GM23338 (cell line): ENCODE measurements around the gene PLA1A. TPM values are rescaled to one million over a fixed set of nuclear protein-coding genes. Genes with fewer than 3 reads are reported as not detected.

Source experiments
- ATAC-seq: fragments of 200-7000 bp; cut with Tn5 transposase; 3 replicates; pipeline ENCODE4 v1.9.1; 2020
- DNase-seq: peaks from one replicate; pipeline ENCODE4 v3.0.0-alpha.2; 2015; ENCODE audit warnings: low spot score
- H2AFZ ChIP-seq: fragments of 200-600 bp; sonication (generic); 2 replicates; pipeline ENCODE4 v1.8.0; 2016; ENCODE audit warnings: antibody characterized with exemption, mild to moderate bottlenecking, moderate library complexity
- H3F3A ChIP-seq: fragments of 200-600 bp; sonication (generic); replicated peaks from 2 replicates; pipeline ENCODE4 v1.8.0; 2017; ENCODE audit warnings: antibody characterized with exemption, mixed run types, low read depth
- H3K27ac ChIP-seq: fragments of 200-600 bp; sonication (generic); 2 replicates; pipeline ENCODE4 v1.6.1; 2016; ENCODE audit warnings: low read depth
- H3K27me3 ChIP-seq: fragments of 200-600 bp; sonication (generic); 2 replicates; pipeline ENCODE4 v1.8.0; 2016; ENCODE audit warnings: mild to moderate bottlenecking, mixed run types, moderate library complexity; ENCODE audit not compliant: insufficient read depth
- H3K36me3 ChIP-seq: fragments of 200-600 bp; sonication (generic); 2 replicates; pipeline ENCODE4 v1.8.0; 2016; ENCODE audit warnings: mild to moderate bottlenecking; ENCODE audit not compliant: insufficient read depth
- H3K4me1 ChIP-seq: fragments of 200-600 bp; sonication (generic); 2 replicates; pipeline ENCODE4 v1.8.0; 2016; ENCODE audit warnings: mild to moderate bottlenecking, moderate library complexity; ENCODE audit not compliant: insufficient read depth
- H3K4me2 ChIP-seq: fragments of 200-600 bp; sonication (generic); 2 replicates; pipeline ENCODE4 v1.7.1; 2017; ENCODE audit warnings: mixed run types
- H3K4me3 ChIP-seq: fragments of 200-600 bp; sonication (generic); 2 replicates; pipeline ENCODE4 v1.6.1; 2016; ENCODE audit warnings: mixed run types
- H3K79me2 ChIP-seq: fragments of 200-600 bp; sonication (generic); replicated peaks from 2 replicates; pipeline ENCODE4 v1.8.0; 2017; ENCODE audit warnings: mild to moderate bottlenecking; ENCODE audit not compliant: insufficient read depth
- H3K9me2 ChIP-seq: fragments of 200-600 bp; sonication (generic); 2 replicates; pipeline ENCODE4 v1.8.0; 2017; ENCODE audit not compliant: insufficient read depth
- H4K20me1 ChIP-seq: fragments of 200-600 bp; sonication (generic); replicated peaks from 2 replicates; pipeline ENCODE4 v1.8.0; 2017; ENCODE audit warnings: mild to moderate bottlenecking; ENCODE audit not compliant: insufficient read depth
- H3K27ac Mint-ChIP-seq: 2 replicates; pipeline ENCODE4 v1.8.0; 2020; ENCODE audit warnings: inconsistent platforms, mild to moderate bottlenecking, moderate library complexity, mixed read lengths
- H3K27me3 Mint-ChIP-seq: 3 replicates; pipeline ENCODE4 v1.8.0; 2022; ENCODE audit warnings: low read depth, mild to moderate bottlenecking, moderate library complexity, mixed read lengths, inconsistent platforms; ENCODE audit not compliant: insufficient read depth, poor library complexity
- H3K36me3 Mint-ChIP-seq: 3 replicates; pipeline ENCODE4 v1.8.0; 2021; ENCODE audit warnings: low read depth, mild to moderate bottlenecking, inconsistent platforms, moderate library complexity, mixed read lengths
- H3K4me1 Mint-ChIP-seq: 3 replicates; pipeline ENCODE4 v1.8.0; 2020; ENCODE audit warnings: mild to moderate bottlenecking, inconsistent platforms, mixed read lengths
- H3K4me3 Mint-ChIP-seq: 3 replicates; pipeline ENCODE4 v1.8.0; 2021; ENCODE audit warnings: moderate library complexity, mild to moderate bottlenecking, inconsistent platforms, mixed read lengths
- H3K9me3 Mint-ChIP-seq: 3 replicates; pipeline ENCODE4 v1.8.0; 2020; ENCODE audit warnings: moderate library complexity, mild to moderate bottlenecking, inconsistent platforms, mixed read lengths
- CREB1 ChIP-seq: fragments of 250-450 bp; sonication (Bioruptor Pico); IDR thresholded peaks from 2 replicates; pipeline ENCODE4 v1.5.0; 2020; ENCODE audit warnings: low read depth, mild to moderate bottlenecking, moderate library complexity
- EZH2 ChIP-seq: fragments of 200-600 bp; sonication (generic); IDR thresholded peaks from one replicate; pipeline ENCODE4 v1.8.0; 2017; ENCODE audit warnings: antibody characterized with exemption, mild to moderate bottlenecking, low read depth; ENCODE audit not compliant: unreplicated experiment
- EZH2phosphoT487 ChIP-seq: fragments of 200-600 bp; sonication (generic); IDR thresholded peaks from one replicate; pipeline ENCODE4 v1.8.1; 2018; ENCODE audit warnings: antibody characterized with exemption; ENCODE audit not compliant: unreplicated experiment
- JUNB ChIP-seq: IDR thresholded peaks from one replicate; pipeline ENCODE4 v1.6.1; 2016; ENCODE audit warnings: antibody characterized with exemption; ENCODE audit not compliant: unreplicated experiment
- NANOG ChIP-seq: IDR thresholded peaks from 2 replicates; pipeline ENCODE4 v1.6.1; 2016; ENCODE audit warnings: antibody characterized with exemption, borderline replicate concordance
- POLR2AphosphoS5 ChIP-seq: IDR thresholded peaks from 2 replicates; pipeline ENCODE4 v1.6.1; 2016; ENCODE audit warnings: antibody characterized with exemption, low read depth
- STAT1 ChIP-seq: IDR thresholded peaks from one replicate; pipeline ENCODE4 v1.6.1; 2016; ENCODE audit warnings: antibody characterized with exemption; ENCODE audit not compliant: unreplicated experiment
- ZNF114 ChIP-seq: fragments of 250-450 bp; sonication (Bioruptor Pico); IDR thresholded peaks from 2 replicates; pipeline ENCODE4 v1.5.0; 2020; ENCODE audit warnings: mild to moderate bottlenecking, moderate library complexity
- ZNF331 ChIP-seq: fragments of 250-450 bp; sonication (Bioruptor Pico); IDR thresholded peaks from 2 replicates; pipeline ENCODE4 v1.5.0; 2020; ENCODE audit warnings: low read depth, mild to moderate bottlenecking, moderate library complexity
- polyA plus RNA-seq: library from polyadenylated mRNA; unstranded; fragments of >200 nt; fragmentation: Nextera tagmentation; extraction: Ambion mirVana; gene quantifications from 2 replicates; pipeline ENCODE4 v1.2.1, GENCODE V29; 2016
- total RNA-seq: library from RNA; depleted of rRNA; stranded (reverse); fragments of >200 nt; shearing (Covaris generic); gene quantifications from 2 replicates; pipeline ENCODE4 v1.2.3, GENCODE V29; 2014
- TF ChIP-seq, protein P1 (sequence below), 2 experiments: fragments of 200-600 bp in 1 of 2; sonication (generic) in 1 of 2; conservative IDR thresholded peaks; 2 replicates each; pipeline versions ENCODE4 v1.5.1 to v1.6.1; 2016 to 2017; ENCODE audit warnings: antibody characterized with exemption in 2 of 2, low read depth in 2 of 2, mild to moderate bottlenecking in 2 of 2, moderate library complexity in 1 of 2
- TF ChIP-seq, protein P2 (sequence below): IDR thresholded peaks from 2 replicates; pipeline ENCODE4 v1.6.1; 2016; ENCODE audit warnings: antibody characterized with exemption
- TF ChIP-seq, protein P3 (sequence below): fragments of 250-450 bp; sonication (Bioruptor Pico); IDR thresholded peaks from 2 replicates; pipeline ENCODE4 v1.5.0; 2020; ENCODE audit warnings: mild to moderate bottlenecking, moderate library complexity
- TF ChIP-seq, protein P4 (sequence below): IDR thresholded peaks from one replicate; pipeline ENCODE4 v1.6.1; 2018; ENCODE audit warnings: antibody characterized with exemption; ENCODE audit not compliant: unreplicated experiment

Gene PLA1A
- total and polyA plus RNA-seq, 2 experiments from 2014 or later, result not detected

DNA sequence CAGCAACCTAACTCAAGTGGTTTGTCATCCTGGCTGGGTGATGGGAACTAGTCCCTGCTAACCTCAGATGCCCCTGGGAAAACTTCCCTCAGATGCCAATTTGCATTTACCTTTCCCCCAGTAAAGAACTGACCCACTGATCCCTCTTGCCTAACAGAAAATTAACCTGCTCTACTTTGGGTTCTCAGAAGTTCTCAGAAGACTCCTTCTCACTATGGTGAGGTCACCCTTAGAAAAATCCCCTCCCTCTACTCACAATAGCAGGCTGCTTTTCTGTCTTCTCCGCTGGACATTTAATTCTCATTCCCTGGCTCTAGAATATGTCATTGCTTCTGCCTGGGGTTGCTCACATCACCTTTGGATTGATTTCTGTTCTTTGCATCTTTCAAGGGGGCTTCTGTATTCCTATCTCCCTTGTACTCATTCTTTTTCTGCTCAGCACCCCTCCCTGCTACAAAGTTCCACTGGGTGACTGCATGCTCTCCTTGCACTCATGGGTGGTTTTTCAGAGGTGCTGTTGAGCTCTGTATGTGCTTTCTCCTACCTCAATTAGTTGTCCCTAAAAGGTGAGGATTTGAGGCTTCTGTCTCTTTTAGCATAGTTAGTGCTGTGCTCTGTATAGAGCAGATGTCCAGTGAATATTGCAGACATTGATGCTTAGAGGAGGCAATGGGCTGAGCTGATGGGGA lies 869 bp downstream of the PLA1A start:
- no peak overlapping the region for H3K4me2 ChIP-seq
- H3K27me3 ChIP-seq, result no peaks in the 10 kb centered on the region
- H3K79me2 ChIP-seq, result no peaks in the 10 kb centered on the region
- DNase-seq (no peak), ATAC-seq (no peak)
- no peak overlapping the region for H3K27ac Mint-ChIP-seq
- no peaks in the 10 kb centered on the region for H4K20me1 ChIP-seq
- no peaks in the 10 kb centered on the region for H3K9me3 Mint-ChIP-seq
- H3K4me1 Mint-ChIP-seq, result peaks cover 12% of the 10 kb centered on the region
- no peak overlapping the region for H2AFZ ChIP-seq
- TF ChIP-seq CREB1 (CRISPR knock-in tag), result no peak
- TF ChIP-seq ZNF331 (CRISPR knock-in tag), result no peak
- TF ChIP-seq EZH2, result no peak
- no peak for TF ChIP-seq ZNF114
- TF ChIP-seq, protein P1, sequence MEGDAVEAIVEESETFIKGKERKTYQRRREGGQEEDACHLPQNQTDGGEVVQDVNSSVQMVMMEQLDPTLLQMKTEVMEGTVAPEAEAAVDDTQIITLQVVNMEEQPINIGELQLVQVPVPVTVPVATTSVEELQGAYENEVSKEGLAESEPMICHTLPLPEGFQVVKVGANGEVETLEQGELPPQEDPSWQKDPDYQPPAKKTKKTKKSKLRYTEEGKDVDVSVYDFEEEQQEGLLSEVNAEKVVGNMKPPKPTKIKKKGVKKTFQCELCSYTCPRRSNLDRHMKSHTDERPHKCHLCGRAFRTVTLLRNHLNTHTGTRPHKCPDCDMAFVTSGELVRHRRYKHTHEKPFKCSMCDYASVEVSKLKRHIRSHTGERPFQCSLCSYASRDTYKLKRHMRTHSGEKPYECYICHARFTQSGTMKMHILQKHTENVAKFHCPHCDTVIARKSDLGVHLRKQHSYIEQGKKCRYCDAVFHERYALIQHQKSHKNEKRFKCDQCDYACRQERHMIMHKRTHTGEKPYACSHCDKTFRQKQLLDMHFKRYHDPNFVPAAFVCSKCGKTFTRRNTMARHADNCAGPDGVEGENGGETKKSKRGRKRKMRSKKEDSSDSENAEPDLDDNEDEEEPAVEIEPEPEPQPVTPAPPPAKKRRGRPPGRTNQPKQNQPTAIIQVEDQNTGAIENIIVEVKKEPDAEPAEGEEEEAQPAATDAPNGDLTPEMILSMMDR (conservative IDR thresholded peaks at IDR 0.05; ENCODE audit: low read depth in 2 of 2), result no peak
- TF ChIP-seq NANOG, result no peak
- no peak for TF ChIP-seq POLR2AphosphoS5
- no peak for TF ChIP-seq JUNB
- TF ChIP-seq EZH2phosphoT487, result no peak
- TF ChIP-seq, protein P2, sequence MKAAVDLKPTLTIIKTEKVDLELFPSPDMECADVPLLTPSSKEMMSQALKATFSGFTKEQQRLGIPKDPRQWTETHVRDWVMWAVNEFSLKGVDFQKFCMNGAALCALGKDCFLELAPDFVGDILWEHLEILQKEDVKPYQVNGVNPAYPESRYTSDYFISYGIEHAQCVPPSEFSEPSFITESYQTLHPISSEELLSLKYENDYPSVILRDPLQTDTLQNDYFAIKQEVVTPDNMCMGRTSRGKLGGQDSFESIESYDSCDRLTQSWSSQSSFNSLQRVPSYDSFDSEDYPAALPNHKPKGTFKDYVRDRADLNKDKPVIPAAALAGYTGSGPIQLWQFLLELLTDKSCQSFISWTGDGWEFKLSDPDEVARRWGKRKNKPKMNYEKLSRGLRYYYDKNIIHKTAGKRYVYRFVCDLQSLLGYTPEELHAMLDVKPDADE, result no peak
- TF ChIP-seq, protein P3, sequence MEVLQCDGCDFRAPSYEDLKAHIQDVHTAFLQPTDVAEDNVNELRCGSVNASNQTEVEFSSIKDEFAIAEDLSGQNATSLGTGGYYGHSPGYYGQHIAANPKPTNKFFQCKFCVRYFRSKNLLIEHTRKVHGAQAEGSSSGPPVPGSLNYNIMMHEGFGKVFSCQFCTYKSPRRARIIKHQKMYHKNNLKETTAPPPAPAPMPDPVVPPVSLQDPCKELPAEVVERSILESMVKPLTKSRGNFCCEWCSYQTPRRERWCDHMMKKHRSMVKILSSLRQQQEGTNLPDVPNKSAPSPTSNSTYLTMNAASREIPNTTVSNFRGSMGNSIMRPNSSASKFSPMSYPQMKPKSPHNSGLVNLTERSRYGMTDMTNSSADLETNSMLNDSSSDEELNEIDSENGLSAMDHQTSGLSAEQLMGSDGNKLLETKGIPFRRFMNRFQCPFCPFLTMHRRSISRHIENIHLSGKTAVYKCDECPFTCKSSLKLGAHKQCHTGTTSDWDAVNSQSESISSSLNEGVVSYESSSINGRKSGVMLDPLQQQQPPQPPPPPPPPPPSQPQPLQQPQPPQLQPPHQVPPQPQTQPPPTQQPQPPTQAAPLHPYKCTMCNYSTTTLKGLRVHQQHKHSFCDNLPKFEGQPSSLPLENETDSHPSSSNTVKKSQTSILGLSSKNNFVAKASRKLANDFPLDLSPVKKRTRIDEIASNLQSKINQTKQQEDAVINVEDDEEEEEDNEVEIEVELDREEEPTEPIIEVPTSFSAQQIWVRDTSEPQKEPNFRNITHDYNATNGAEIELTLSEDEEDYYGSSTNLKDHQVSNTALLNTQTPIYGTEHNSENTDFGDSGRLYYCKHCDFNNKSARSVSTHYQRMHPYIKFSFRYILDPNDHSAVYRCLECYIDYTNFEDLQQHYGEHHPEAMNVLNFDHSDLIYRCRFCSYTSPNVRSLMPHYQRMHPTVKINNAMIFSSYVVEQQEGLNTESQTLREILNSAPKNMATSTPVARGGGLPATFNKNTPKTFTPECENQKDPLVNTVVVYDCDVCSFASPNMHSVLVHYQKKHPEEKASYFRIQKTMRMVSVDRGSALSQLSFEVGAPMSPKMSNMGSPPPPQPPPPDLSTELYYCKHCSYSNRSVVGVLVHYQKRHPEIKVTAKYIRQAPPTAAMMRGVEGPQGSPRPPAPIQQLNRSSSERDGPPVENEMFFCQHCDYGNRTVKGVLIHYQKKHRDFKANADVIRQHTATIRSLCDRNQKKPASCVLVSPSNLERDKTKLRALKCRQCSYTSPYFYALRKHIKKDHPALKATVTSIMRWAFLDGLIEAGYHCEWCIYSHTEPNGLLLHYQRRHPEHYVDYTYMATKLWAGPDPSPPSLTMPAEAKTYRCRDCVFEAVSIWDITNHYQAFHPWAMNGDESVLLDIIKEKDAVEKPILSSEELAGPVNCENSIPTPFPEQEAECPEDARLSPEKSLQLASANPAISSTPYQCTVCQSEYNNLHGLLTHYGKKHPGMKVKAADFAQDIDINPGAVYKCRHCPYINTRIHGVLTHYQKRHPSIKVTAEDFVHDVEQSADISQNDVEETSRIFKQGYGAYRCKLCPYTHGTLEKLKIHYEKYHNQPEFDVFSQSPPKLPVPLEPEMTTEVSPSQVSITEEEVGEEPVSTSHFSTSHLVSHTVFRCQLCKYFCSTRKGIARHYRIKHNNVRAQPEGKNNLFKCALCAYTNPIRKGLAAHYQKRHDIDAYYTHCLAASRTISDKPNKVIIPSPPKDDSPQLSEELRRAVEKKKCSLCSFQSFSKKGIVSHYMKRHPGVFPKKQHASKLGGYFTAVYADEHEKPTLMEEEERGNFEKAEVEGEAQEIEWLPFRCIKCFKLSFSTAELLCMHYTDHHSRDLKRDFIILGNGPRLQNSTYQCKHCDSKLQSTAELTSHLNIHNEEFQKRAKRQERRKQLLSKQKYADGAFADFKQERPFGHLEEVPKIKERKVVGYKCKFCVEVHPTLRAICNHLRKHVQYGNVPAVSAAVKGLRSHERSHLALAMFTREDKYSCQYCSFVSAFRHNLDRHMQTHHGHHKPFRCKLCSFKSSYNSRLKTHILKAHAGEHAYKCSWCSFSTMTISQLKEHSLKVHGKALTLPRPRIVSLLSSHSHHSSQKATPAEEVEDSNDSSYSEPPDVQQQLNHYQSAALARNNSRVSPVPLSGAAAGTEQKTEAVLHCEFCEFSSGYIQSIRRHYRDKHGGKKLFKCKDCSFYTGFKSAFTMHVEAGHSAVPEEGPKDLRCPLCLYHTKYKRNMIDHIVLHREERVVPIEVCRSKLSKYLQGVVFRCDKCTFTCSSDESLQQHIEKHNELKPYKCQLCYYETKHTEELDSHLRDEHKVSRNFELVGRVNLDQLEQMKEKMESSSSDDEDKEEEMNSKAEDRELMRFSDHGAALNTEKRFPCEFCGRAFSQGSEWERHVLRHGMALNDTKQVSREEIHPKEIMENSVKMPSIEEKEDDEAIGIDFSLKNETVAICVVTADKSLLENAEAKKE (CRISPR knock-in tag), result no peak
- TF ChIP-seq STAT1, result no peak
- TF ChIP-seq, protein P4, sequence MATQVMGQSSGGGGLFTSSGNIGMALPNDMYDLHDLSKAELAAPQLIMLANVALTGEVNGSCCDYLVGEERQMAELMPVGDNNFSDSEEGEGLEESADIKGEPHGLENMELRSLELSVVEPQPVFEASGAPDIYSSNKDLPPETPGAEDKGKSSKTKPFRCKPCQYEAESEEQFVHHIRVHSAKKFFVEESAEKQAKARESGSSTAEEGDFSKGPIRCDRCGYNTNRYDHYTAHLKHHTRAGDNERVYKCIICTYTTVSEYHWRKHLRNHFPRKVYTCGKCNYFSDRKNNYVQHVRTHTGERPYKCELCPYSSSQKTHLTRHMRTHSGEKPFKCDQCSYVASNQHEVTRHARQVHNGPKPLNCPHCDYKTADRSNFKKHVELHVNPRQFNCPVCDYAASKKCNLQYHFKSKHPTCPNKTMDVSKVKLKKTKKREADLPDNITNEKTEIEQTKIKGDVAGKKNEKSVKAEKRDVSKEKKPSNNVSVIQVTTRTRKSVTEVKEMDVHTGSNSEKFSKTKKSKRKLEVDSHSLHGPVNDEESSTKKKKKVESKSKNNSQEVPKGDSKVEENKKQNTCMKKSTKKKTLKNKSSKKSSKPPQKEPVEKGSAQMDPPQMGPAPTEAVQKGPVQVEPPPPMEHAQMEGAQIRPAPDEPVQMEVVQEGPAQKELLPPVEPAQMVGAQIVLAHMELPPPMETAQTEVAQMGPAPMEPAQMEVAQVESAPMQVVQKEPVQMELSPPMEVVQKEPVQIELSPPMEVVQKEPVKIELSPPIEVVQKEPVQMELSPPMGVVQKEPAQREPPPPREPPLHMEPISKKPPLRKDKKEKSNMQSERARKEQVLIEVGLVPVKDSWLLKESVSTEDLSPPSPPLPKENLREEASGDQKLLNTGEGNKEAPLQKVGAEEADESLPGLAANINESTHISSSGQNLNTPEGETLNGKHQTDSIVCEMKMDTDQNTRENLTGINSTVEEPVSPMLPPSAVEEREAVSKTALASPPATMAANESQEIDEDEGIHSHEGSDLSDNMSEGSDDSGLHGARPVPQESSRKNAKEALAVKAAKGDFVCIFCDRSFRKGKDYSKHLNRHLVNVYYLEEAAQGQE, result no peak
- H3K36me3 ChIP-seq, result no peaks in the 10 kb centered on the region
- no peak overlapping the region for H3K4me3 Mint-ChIP-seq
- no peak overlapping the region for H3K4me3 ChIP-seq
- no peaks in the 10 kb centered on the region for H3F3A ChIP-seq
- no peak overlapping the region for H3K27ac ChIP-seq
- H3K27me3 Mint-ChIP-seq, result peaks cover 3% of the 10 kb centered on the region
- no peaks in the 10 kb centered on the region for H3K9me2 ChIP-seq
- peaks cover 3% of the 10 kb centered on the region; the same call in 1 of the 2 replicates for H3K4me1 ChIP-seq
- no peaks in the 10 kb centered on the region for H3K36me3 Mint-ChIP-seq
